IPS-20b (cell line): ENCODE results near the gene CST2.
"Not testable (repeated sequence)": the region's sequence is repeated elsewhere in the genome, so short reads cannot be mapped to it uniquely, and the experiment has no call there.

ENCODE experiments used
- H3K27ac ChIP-seq: one replicate; pipeline ENCODE4 v1.5.1; 2013; ENCODE audit warnings: low read length
- H3K27me3 ChIP-seq: 2 replicates; pipeline ENCODE4 v1.6.1; 2013; ENCODE audit warnings: mild to moderate bottlenecking, low read length, inconsistent platforms; ENCODE audit not compliant: insufficient read depth
- H3K36me3 ChIP-seq: 2 replicates; pipeline ENCODE4 v1.6.1; 2013; ENCODE audit warnings: low read depth, mild to moderate bottlenecking, inconsistent platforms, low read length, moderate library complexity; ENCODE audit not compliant: insufficient read depth
- H3K4me1 ChIP-seq: 2 replicates; pipeline ENCODE4 v1.6.1; 2013; ENCODE audit warnings: mild to moderate bottlenecking, control low read depth, inconsistent platforms, low read length, moderate library complexity; ENCODE audit not compliant: insufficient read depth
- H3K4me3 ChIP-seq: 2 replicates; pipeline ENCODE4 v1.5.1; 2013; ENCODE audit warnings: mild to moderate bottlenecking, low read length, inconsistent platforms
- H3K9ac ChIP-seq: 2 replicates; pipeline ENCODE4 v1.6.1; 2013; ENCODE audit warnings: low read depth, mild to moderate bottlenecking, inconsistent platforms, low read length, moderate library complexity
- H3K9me3 ChIP-seq: 2 replicates; pipeline ENCODE4 v1.6.1; 2013; ENCODE audit warnings: mild to moderate bottlenecking, low read depth, low read length, inconsistent platforms; ENCODE audit not compliant: insufficient read depth

CST2 gene

GRCh38 chr20:23856736-23857135, 30.2 kb upstream of the CST2 start:
- Histone ChIP-seq H3K9ac (no peak overlapping the region), H3K36me3 (no peaks in the 10 kb centered on the region), H3K27ac (no peak overlapping the region), H3K27me3 (no peaks in the 10 kb centered on the region), H3K9me3 (no peaks in the 10 kb centered on the region), H3K4me3 (no peak overlapping the region), H3K4me1 (peaks cover 7% of the 10 kb centered on the region; the same call in 1 of the 2 replicates)

GRCh38 chr20:23856226-23856625, 29.7 kb upstream of the CST2 start:
- Histone ChIP-seq H3K4me1 (peaks cover 9% of the 10 kb centered on the region; the same call in 1 of the 2 replicates), H3K9ac (no peak overlapping the region)

GRCh38 chr20:23841693-23842092, 15.2 kb upstream of the CST2 start:
- Histone ChIP-seq H3K4me3 (no peak overlapping the region), H3K4me1 (no peaks in the 10 kb centered on the region), H3K27ac (no peak overlapping the region), H3K36me3 (no peaks in the 10 kb centered on the region), H3K27me3 (no peaks in the 10 kb centered on the region), H3K9ac (no peak overlapping the region), H3K9me3 (no peaks in the 10 kb centered on the region)

More at GRCh38 chr20:23856226-23856625, 29.7 kb upstream of the CST2 start:
- H3K27me3 ChIP-seq, result no peaks in the 10 kb centered on the region
- no peak overlapping the region for H3K27ac ChIP-seq
- no peak overlapping the region for H3K4me3 ChIP-seq
- no peaks in the 10 kb centered on the region for H3K9me3 ChIP-seq
- H3K36me3 ChIP-seq, result no peaks in the 10 kb centered on the region

GRCh38 chr20:23835716-23836115, 9.2 kb upstream of the CST2 start:
- no peak overlapping the region for H3K4me3 ChIP-seq
- H3K27ac ChIP-seq, result no peak overlapping the region
- H3K4me1 ChIP-seq, result no peaks in the 10 kb centered on the region; the same call in 1 of the 2 replicates
- H3K9me3 ChIP-seq, result peaks cover 6% of the 10 kb centered on the region; the same call in 1 of the 2 replicates
- H3K9ac ChIP-seq, result no peak overlapping the region
- H3K36me3 ChIP-seq, result no peaks in the 10 kb centered on the region
- 0 out of 2 replicates have a peak, but pooled peaks cover 4% of the 10 kb centered on the region for H3K27me3 ChIP-seq

- H3K27me3 ChIP-seq, result 0 out of 2 replicates have a peak, but pooled peaks cover 4% of the 10 kb centered on the region
- no peaks in the 10 kb centered on the region; the same call in 1 of the 2 replicates for H3K4me1 ChIP-seq
- no peak overlapping the region for H3K9ac ChIP-seq
- no peaks in the 10 kb centered on the region for H3K36me3 ChIP-seq
- peaks cover 6% of the 10 kb centered on the region; the same call in 1 of the 2 replicates for H3K9me3 ChIP-seq
- no peak overlapping the region for H3K27ac ChIP-seq
- H3K4me3 ChIP-seq, result no peak overlapping the region
Measured at GRCh38 chr20:23832775-23833513, 6.4 kb upstream of the CST2 start.

- H3K4me3 ChIP-seq, H3K9me3 ChIP-seq, H3K4me1 ChIP-seq, H3K27me3 ChIP-seq, H3K27ac ChIP-seq, H3K9ac ChIP-seq, H3K36me3 ChIP-seq: not testable (repeated sequence)
Measured at GRCh38 chr20:23831961-23832360, 5.4 kb upstream of the CST2 start.

GRCh38 chr20:23823621-23824324, 2.8 kb downstream of the CST2 start:
- Histone ChIP-seq H3K27me3 (no peaks in the 10 kb centered on the region), H3K9ac (no peak overlapping the region), H3K36me3 (no peaks in the 10 kb centered on the region), H3K9me3 (no peaks in the 10 kb centered on the region), H3K4me3 (no peak overlapping the region), H3K27ac (no peak overlapping the region), H3K4me1 (no peaks in the 10 kb centered on the region)

- H3K9me3 ChIP-seq, result no peaks in the 10 kb centered on the region
- H3K36me3 ChIP-seq, result no peaks in the 10 kb centered on the region
- H3K4me1 ChIP-seq, result no peaks in the 10 kb centered on the region
- no peak overlapping the region for H3K4me3 ChIP-seq
- no peak overlapping the region for H3K27ac ChIP-seq
- no peak overlapping the region for H3K9ac ChIP-seq
- H3K27me3 ChIP-seq, result no peaks in the 10 kb centered on the region
Measured at GRCh38 chr20:23823111-23823510, 3.4 kb downstream of the CST2 start.

- Histone ChIP-seq H3K9me3 (no peaks in the 10 kb centered on the region), H3K4me1 (no peaks in the 10 kb centered on the region), H3K9ac (no peak overlapping the region), H3K36me3 (no peaks in the 10 kb centered on the region), H3K27ac (no peak overlapping the region), H3K27me3 (no peaks in the 10 kb centered on the region), H3K4me3 (no peak overlapping the region)
Measured at GRCh38 chr20:23820493-23820892, 6.0 kb downstream of the CST2 start.

- H3K27ac ChIP-seq, H3K36me3 ChIP-seq, H3K27me3 ChIP-seq, H3K9ac ChIP-seq, H3K4me3 ChIP-seq, H3K4me1 ChIP-seq, H3K9me3 ChIP-seq: not testable (repeated sequence)
Measured at GRCh38 chr20:23811559-23811958, 15.0 kb downstream of the CST2 start.

GRCh38 chr20:23810349-23810748, 16.2 kb downstream of the CST2 start:
- H3K27me3 ChIP-seq, result not testable (repeated sequence)

GRCh38 chr20:23800865-23801264, 25.7 kb downstream of the CST2 start:
- Histone ChIP-seq H3K9ac (no peak overlapping the region), H3K36me3 (no peaks in the 10 kb centered on the region), H3K4me3 (no peak overlapping the region), H3K27ac (no peak overlapping the region), H3K9me3 (no peaks in the 10 kb centered on the region; the same call in 1 of the 2 replicates), H3K4me1 (no peaks in the 10 kb centered on the region), H3K27me3 (no peaks in the 10 kb centered on the region)

More at GRCh38 chr20:23810349-23810748, 16.2 kb downstream of the CST2 start:
- not testable (repeated sequence) for H3K4me3 ChIP-seq, H3K4me1 ChIP-seq, H3K9me3 ChIP-seq, H3K9ac ChIP-seq, H3K27ac ChIP-seq, H3K36me3 ChIP-seq
